Muscle layer of duodenum (tissue), 2 donors: Measurements from ENCODE around the gene SHB.

Experiments used
- H3K27ac ChIP-seq: one replicate; pipeline ENCODE4 v1.7.0; 2013; ENCODE audit warnings: mild to moderate bottlenecking, low read length
- H3K27me3 ChIP-seq: one replicate; pipeline ENCODE4 v1.7.0; 2013; ENCODE audit warnings: low read depth, mild to moderate bottlenecking, control low read depth, low read length
- H3K36me3 ChIP-seq, 2 donors: one replicate each; pipeline ENCODE4 v1.7.0; 2013; ENCODE audit warnings: low read length in 2 of 2, control low read depth in 1 of 2, mild to moderate bottlenecking in 1 of 2; ENCODE audit not compliant: insufficient read depth in 2 of 2, control insufficient read depth in 1 of 2
- H3K4me1 ChIP-seq, 2 donors: one replicate each; pipeline ENCODE4 v1.7.0; 2013; ENCODE audit warnings: low read length in 2 of 2, mild to moderate bottlenecking in 2 of 2, control low read depth in 1 of 2, moderate library complexity in 1 of 2; ENCODE audit not compliant: insufficient read depth in 2 of 2, control insufficient read depth in 1 of 2
- H3K4me3 ChIP-seq, 2 donors: one replicate each; pipeline ENCODE4 v1.7.0; 2013; ENCODE audit warnings: low read length in 2 of 2, low read depth in 1 of 2, mild to moderate bottlenecking in 1 of 2
- H3K9me3 ChIP-seq, 2 donors: one replicate each; pipeline ENCODE4 v1.7.0; 2013; ENCODE audit warnings: low read length in 2 of 2, control low read depth in 1 of 2, mild to moderate bottlenecking in 1 of 2; ENCODE audit not compliant: control insufficient read depth in 1 of 2
- donor health status: healthy.

The SHB gene

GRCh38 chr9:37939575-37940095 lies 129.4 kb downstream of the SHB start:
- Histone ChIP-seq H3K27me3 (no peaks in the 10 kb centered on the region), H3K27ac (no peak overlapping the region), H3K4me1 (peaks cover 3 to 26% of the 10 kb centered on the region in 2 donors), H3K36me3 (no peaks in the 10 kb centered on the region), H3K9me3 (no peaks in the 10 kb centered on the region), H3K4me3 (no peak overlapping the region)

- Histone ChIP-seq H3K36me3 (no peaks in the 10 kb centered on the region), H3K9me3 (no peaks in the 10 kb centered on the region), H3K27ac (no peak overlapping the region), H3K4me1 (peaks cover 2 to 13% of the 10 kb centered on the region in 2 donors), H3K27me3 (no peaks in the 10 kb centered on the region), H3K4me3 (no peak overlapping the region)
These were observed 130.7 kb downstream of the SHB start for GRCh38 chr9:37938121-37938891.

DNA sequence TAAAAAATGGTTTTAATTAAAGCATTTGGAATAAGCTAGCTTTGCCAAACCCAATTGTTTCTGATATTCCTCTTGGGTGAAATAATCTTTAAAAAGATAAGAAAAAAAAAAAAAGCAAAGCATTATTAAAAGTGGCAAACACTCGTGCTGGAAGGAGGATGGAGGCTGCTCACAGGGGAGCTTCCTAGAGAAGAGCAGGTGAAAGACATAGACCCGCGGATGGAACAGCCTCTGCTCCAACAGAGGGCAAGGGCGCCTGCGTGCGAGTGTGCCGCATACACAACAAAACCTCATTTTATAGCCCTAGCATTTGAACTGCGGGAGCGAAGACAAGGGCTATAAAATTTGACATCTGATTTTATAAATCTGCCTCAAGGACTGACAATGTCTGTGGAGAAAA lies 131.7 kb downstream of the SHB start:
- Histone ChIP-seq H3K4me3 (no peak overlapping the region), H3K27me3 (no peaks in the 10 kb centered on the region), H3K9me3 (no peaks in the 10 kb centered on the region), H3K36me3 (no peaks in the 10 kb centered on the region), H3K4me1 (peaks cover 0 to 8% of the 10 kb centered on the region in 2 donors), H3K27ac (no peak overlapping the region)

DNA sequence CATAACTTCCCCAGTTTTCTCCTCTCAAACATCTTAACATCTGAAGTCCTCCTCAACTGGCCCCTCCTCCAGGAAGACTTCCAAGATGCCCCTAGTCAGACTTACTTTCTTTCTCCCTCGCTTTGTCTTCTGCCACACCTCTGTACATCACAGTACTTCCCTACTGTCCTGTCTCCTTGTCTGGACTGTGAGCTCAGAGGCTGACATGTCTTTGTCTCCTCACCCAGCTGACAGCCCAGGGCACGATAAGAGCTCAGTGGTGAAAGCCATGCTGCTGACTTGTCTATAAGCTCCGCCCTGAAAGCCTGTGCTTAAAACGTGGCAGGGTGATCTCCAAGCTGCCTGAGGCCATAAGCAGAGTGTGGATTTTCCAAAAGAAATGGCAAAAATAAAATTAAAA lies 132.1 kb downstream of the SHB start:
- Histone ChIP-seq H3K27me3 (no peaks in the 10 kb centered on the region), H3K4me3 (no peak overlapping the region), H3K4me1 (peaks cover 0 to 8% of the 10 kb centered on the region in 2 donors), H3K36me3 (no peaks in the 10 kb centered on the region), H3K27ac (no peak overlapping the region), H3K9me3 (no peaks in the 10 kb centered on the region)

DNA sequence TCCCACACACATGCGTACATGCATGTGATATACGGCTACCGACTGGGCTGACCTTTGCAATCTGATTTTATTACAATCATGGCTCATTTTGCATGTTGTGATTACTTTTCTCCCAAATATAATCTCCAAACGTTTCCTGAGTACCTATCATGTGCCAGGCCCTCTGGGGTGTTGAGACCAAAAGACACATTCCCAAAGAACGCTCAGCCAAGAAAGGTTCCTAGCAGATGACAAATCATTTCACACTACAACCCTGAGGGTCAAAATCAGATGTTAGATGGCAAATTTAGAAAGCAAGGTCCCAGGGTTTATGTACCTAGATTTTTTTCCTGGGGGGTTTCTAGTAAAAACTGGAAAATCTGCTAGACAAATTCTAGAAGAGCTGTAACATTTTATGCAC lies 132.7 kb downstream of the SHB start:
- no peak overlapping the region for H3K27ac ChIP-seq

GRCh38 chr9:37935096-37935495 lies 133.9 kb downstream of the SHB start:
- Histone ChIP-seq H3K27me3 (no peaks in the 10 kb centered on the region), H3K4me1 (peaks cover 0 to 8% of the 10 kb centered on the region in 2 donors), H3K9me3 (no peaks in the 10 kb centered on the region), H3K36me3 (no peaks in the 10 kb centered on the region), H3K27ac (no peak overlapping the region), H3K4me3 (no peak overlapping the region)

More for the DNA sequence above, 132.7 kb downstream of the SHB start:
- Histone ChIP-seq H3K4me1 (peaks cover 0 to 8% of the 10 kb centered on the region in 2 donors), H3K36me3 (no peaks in the 10 kb centered on the region), H3K27me3 (no peaks in the 10 kb centered on the region), H3K9me3 (no peaks in the 10 kb centered on the region), H3K4me3 (no peak overlapping the region)

DNA sequence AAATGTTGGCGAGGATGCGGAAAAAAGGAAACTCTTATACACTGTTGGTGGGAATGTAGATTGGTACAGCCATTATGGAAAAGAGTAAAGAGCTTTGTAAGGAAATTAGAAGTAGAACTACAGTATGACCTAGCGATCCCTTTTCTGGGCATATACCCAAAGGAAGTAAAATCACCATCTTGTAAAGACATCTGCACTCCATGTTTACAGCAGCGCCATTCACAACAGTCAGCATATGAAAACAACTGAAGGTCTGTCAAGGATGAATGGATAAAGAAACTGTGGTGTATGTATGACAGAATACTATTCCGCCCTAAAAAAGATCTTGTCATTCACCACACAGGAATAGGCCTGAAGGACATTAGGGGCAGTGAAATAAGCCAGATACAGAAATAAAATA lies 137.4 kb downstream of the SHB start:
- Histone ChIP-seq H3K27ac (no peak overlapping the region), H3K4me3 (no peak overlapping the region), H3K9me3 (no peaks in the 10 kb centered on the region), H3K36me3 (no peaks in the 10 kb centered on the region), H3K27me3 (no peaks in the 10 kb centered on the region), H3K4me1 (no peaks in the 10 kb centered on the region)

GRCh38 chr9:37929441-37929895 lies 139.6 kb downstream of the SHB start:
- H3K36me3 ChIP-seq, result no peaks in the 10 kb centered on the region
- H3K4me1 ChIP-seq, result no peaks in the 10 kb centered on the region
- no peak overlapping the region for H3K27ac ChIP-seq
- no peaks in the 10 kb centered on the region for H3K9me3 ChIP-seq
- H3K4me3 ChIP-seq, result no peak overlapping the region
- H3K27me3 ChIP-seq, result no peaks in the 10 kb centered on the region

DNA sequence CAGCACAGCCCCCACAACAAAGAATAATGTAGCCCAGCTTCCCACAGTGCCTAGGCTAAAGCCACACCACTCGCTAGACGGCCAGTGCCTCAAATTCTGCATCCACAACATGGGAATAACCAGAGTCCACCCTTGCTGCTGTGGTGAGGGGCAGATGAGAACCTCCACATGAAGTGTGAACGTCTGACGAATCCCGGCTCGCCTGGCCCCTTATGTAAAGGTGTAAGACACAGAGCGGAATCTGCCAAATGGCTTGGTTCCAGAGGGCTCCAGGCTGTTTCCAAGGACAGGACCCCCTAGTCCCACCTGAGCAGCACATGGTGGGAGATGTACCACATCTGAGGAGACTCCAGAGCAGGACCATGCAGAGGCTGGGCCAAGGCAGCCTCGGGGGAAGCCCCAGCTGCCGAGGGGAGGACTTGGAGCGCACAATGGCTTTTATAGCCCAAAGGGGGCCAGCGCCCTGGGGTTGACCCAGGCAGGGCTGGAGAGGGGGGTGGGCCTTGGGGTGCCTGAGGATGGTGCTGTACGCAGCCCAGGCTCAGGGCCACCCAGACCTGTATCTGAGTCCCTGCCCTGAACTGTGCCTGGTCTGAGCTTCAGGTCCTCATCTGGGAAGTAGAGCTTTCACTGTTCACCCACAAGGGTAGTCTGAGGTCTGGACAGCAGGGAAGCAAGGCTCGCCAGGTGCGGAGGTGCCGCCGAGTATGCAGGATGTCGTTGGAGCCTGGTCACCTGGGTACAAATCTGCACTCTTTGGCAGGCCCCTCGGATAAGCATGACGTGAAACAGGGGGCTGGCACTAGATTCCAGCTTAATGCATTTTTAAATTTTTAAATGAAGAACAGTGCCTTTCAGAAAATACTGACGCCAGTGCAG lies 140.2 kb downstream of the SHB start:
- Histone ChIP-seq H3K4me3 (no peak overlapping the region), H3K27ac (no peak overlapping the region)

DNA sequence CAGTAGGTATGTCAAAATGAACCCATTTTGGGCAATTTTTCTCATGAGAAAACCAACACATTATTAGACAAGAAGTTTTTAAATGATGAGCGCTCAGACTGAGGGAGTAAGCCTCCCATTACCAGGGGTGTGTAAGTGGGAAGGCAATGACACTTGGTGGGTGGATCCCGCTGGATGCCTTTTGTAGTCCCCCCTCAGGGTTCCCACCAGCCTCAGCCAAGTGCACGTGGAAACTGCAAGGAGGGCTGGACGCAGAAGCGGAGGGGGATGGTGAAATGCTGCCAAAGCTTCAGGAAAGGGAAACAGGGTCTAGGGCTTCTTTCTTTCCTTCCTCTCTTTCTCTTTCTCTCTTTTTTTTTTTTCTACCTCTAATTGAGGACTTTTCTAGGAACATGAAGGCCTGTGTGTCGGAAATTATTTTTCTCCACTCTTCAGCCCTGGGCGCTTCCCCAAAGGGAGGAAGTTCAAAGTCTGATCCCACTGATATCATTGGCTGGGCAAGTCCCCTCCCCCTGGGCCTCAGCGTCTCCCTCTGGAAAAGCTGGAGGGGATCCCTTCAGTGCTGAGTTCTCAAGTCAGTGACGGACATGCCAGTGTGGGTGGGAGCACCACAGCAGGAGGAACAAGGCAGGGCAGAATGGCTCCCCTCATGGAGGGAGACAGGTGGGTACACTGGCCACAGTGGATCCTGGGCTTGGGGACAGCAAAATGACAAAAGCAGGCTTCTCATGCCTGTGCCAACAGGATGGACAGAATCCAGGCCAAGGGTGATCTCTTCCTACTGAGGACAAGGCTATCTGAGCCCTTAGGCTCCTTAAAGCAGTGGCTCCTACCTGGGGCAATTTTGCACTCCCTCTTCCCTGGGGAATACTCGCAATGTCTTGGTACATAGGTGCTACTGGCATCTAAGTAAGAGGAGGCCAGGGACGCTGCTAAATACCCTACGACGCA lies 141.2 kb downstream of the SHB start:
- Histone ChIP-seq H3K4me1 (no peaks in the 10 kb centered on the region), H3K36me3 (no peaks in the 10 kb centered on the region), H3K4me3 (no peak overlapping the region), H3K9me3 (no peaks in the 10 kb centered on the region), H3K27ac (no peak overlapping the region), H3K27me3 (no peaks in the 10 kb centered on the region)

More for the DNA sequence above, 140.2 kb downstream of the SHB start:
- H3K4me1 ChIP-seq, result no peaks in the 10 kb centered on the region
- H3K27me3 ChIP-seq, result no peaks in the 10 kb centered on the region
- H3K36me3 ChIP-seq, result no peaks in the 10 kb centered on the region
- H3K9me3 ChIP-seq, result no peaks in the 10 kb centered on the region
